K562 (cell line): Measurements from ENCODE around the gene RBMS3. TPM values are rescaled to one million over a fixed set of nuclear protein-coding genes. Genes with fewer than 3 reads are reported as not detected.
A peak's percentile ranks its signal among the peaks of the same experiment; 100 is the strongest.

Experiments
- CGGBP1 ChIP-seq: fragments of 250-450 bp; sonication (Bioruptor Pico); IDR thresholded peaks from 2 replicates; pipeline ENCODE4 v1.9.0; 2021; ENCODE audit warnings: mild to moderate bottlenecking
- EGR1 ChIP-seq: fragments of 450-650 bp; conservative IDR thresholded peaks from 2 replicates; pipeline ENCODE4 v1.6.1; 2017; ENCODE audit warnings: mild to moderate bottlenecking
- ETV1 ChIP-seq: fragments of 450-650 bp; conservative IDR thresholded peaks from 2 replicates; pipeline ENCODE4 v1.6.1; 2016; ENCODE audit warnings: missing genetic modification characterization, control low read depth, low read depth, missing compliant biosample characterization
- FOXK2 ChIP-seq, 2 experiments: fragments of 450-650 bp; IDR thresholded peaks in 1 of 2; conservative IDR thresholded peaks in 1 of 2; 2 replicates each; pipeline ENCODE4 v1.6.1; 2016; ENCODE audit warnings: low read depth in 2 of 2, mild to moderate bottlenecking in 1 of 2
- GMEB1 ChIP-seq: fragments of 250-450 bp; sonication (Bioruptor Pico); IDR thresholded peaks from 2 replicates; pipeline ENCODE4 v1.4.0; 2020; ENCODE audit warnings: mild to moderate bottlenecking
- MBD1 ChIP-seq: fragments of 250-450 bp; sonication (Bioruptor Pico); IDR thresholded peaks from 2 replicates; pipeline ENCODE4 v1.8.0; 2022; ENCODE audit warnings: inconsistent platforms
- MIER1 ChIP-seq: fragments of 450-650 bp; IDR thresholded peaks from 2 replicates; pipeline ENCODE4 v1.6.1; 2016; ENCODE audit warnings: antibody characterized with exemption, mild to moderate bottlenecking, low read depth
- PHB2 ChIP-seq: fragments of 450-650 bp; IDR thresholded peaks from 2 replicates; pipeline ENCODE4 v1.6.1; 2017; ENCODE audit warnings: low read depth
- PTTG1 ChIP-seq: fragments of 450-650 bp; IDR thresholded peaks from 2 replicates; pipeline ENCODE4 v1.6.1; 2016; ENCODE audit warnings: low read depth, mild to moderate bottlenecking, missing genetic modification characterization, missing compliant biosample characterization
- RBBP5 ChIP-seq: fragments of 200-600 bp; sonication (generic); IDR thresholded peaks from 2 replicates; pipeline ENCODE4 v1.6.1; 2012; ENCODE audit warnings: borderline replicate concordance, mild to moderate bottlenecking, low read length, control low read depth, inconsistent platforms; ENCODE audit not compliant: insufficient read depth, poor library complexity, severe bottlenecking
- SIN3A ChIP-seq, 2 experiments: fragments of 150-350 bp in 1 of 2; IDR thresholded peaks; 2 replicates each; pipeline ENCODE4 v1.6.1; 2011 to 2016; ENCODE audit warnings: borderline replicate concordance in 2 of 2, low read depth in 2 of 2, low read length in 2 of 2, mild to moderate bottlenecking in 2 of 2, moderate library complexity in 2 of 2; ENCODE audit not compliant: control insufficient read depth in 1 of 2
- U2AF1 ChIP-seq: fragments of 200-400 bp; formaldehyde crosslinking; optimal IDR thresholded peaks from 2 replicates; pipeline ENCODE3; 2017; ENCODE audit warnings: mild to moderate bottlenecking, low read depth, low read length, moderate library complexity
- XRCC4 ChIP-seq: IDR thresholded peaks from one replicate; pipeline ENCODE4 v1.6.1; 2011; ENCODE audit not compliant: insufficient read depth, insufficient read length; ENCODE audit errors: extremely low read depth
- ZFP91 ChIP-seq: sonication (generic); formaldehyde crosslinking; IDR thresholded peaks from 2 replicates; pipeline ENCODE4 v1.8.0; 2022; ENCODE audit warnings: mild to moderate bottlenecking, missing genetic modification reagents
- ZFX ChIP-seq: sonication (generic); formaldehyde crosslinking; IDR thresholded peaks from 2 replicates; pipeline ENCODE4 v1.8.0; 2022; ENCODE audit warnings: mild to moderate bottlenecking, missing genetic modification reagents, moderate library complexity
- ZNF316 ChIP-seq: fragments of 450-650 bp; IDR thresholded peaks from 2 replicates; pipeline ENCODE4 v1.6.1; 2016
- ZNF639 ChIP-seq, 2 experiments: fragments of 200-800 bp in 1 of 2; sonication (Bioruptor generic) in 1 of 2; sonication (generic) in 1 of 2; formaldehyde crosslinking in 1 of 2; IDR thresholded peaks in 1 of 2; conservative IDR thresholded peaks in 1 of 2; 2 replicates each; pipeline versions ENCODE4 v1.5.0 to v1.6.1; 2016 to 2020; ENCODE audit warnings: missing compliant biosample characterization in 1 of 2, missing genetic modification characterization in 1 of 2, missing genetic modification reagents in 1 of 2
- ZNF655 ChIP-seq: fragments of 250-450 bp; sonication (Bioruptor Pico); IDR thresholded peaks from 2 replicates; pipeline ENCODE4 v1.5.0; 2021
- ZNF77 ChIP-seq: fragments of 250-450 bp; sonication (Bioruptor Pico); IDR thresholded peaks from 2 replicates; pipeline ENCODE4 v1.5.0; 2020
- polyA plus RNA-seq, 8 experiments: library from polyadenylated mRNA; depleted of rRNA in 4 of 8; stranded (reverse) in 5 of 8; unstranded in 3 of 8; fragments of >200 nt; fragmentation: Nextera tagmentation in 2 of 8; fragmentation: Illumina TruSeq in 1 of 8; extraction: Ambion mirVana in 2 of 8; extraction: Trizol in 1 of 8; gene quantifications; 2 replicates each; pipeline versions ENCODE4 v1.2.1 to v1.2.3, GENCODE V29; 2011 to 2014; ENCODE audit warnings: inconsistent platforms in 1 of 8, missing spikeins in 1 of 8
- total RNA-seq, 7 experiments: library from RNA; depleted of rRNA in 6 of 7; stranded (reverse); fragments of >200 nt in 6 of 7; fragmentation: Illumina TruSeq in 2 of 7; extraction: Trizol in 2 of 7; gene quantifications; 2 replicates each; pipeline versions ENCODE4 v1.2.1 to v1.2.3, GENCODE V29; 2011 to 2021; ENCODE audit warnings: low replicate concordance in 1 of 7

RBMS3 gene
- total and polyA plus RNA-seq, 9 of the 15 experiments (the other 6 are each of a cell fraction or from before 2014, with no cell fraction given), result 0.20 TPM; not detected in 8

- no peak for TF ChIP-seq GMEB1 (CRISPR knock-in tag)
- TF ChIP-seq SIN3A (IDR thresholded peaks at IDR 0.05; ENCODE audit: borderline replicate concordance in 2 of 2, control insufficient read depth in 1 of 2, low read depth in 2 of 2, low read length in 2 of 2), result no peak
- TF ChIP-seq ZNF655, result no peak
- TF ChIP-seq FOXK2 (conservative IDR thresholded peaks at IDR 0.05 in 1 of 2, IDR thresholded peaks at IDR 0.05 in 1 of 2; ENCODE audit: low read depth in 2 of 2), result no peak
- TF ChIP-seq ZFX, result no peak
- TF ChIP-seq U2AF1, result no peak
- TF ChIP-seq PTTG1 (tag), result no peak
- no peak for TF ChIP-seq RBBP5
- no peak for TF ChIP-seq XRCC4
- no peak for TF ChIP-seq ETV1 (tag)
- no peak for TF ChIP-seq CGGBP1 (CRISPR knock-in tag)
- TF ChIP-seq PHB2, result no peak
- TF ChIP-seq ZNF639 (CRISPR knock-in tag; conservative IDR thresholded peaks at IDR 0.05 in 1 of 2, IDR thresholded peaks at IDR 0.05 in 1 of 2), result no peak
- no peak for TF ChIP-seq MBD1 (CRISPR knock-in tag)
- no peak for TF ChIP-seq ZFP91 (CRISPR knock-in tag)
- TF ChIP-seq MIER1, result no peak
- TF ChIP-seq EGR1, result no peak
- TF ChIP-seq ZNF77, result no peak
- TF ChIP-seq ZNF316, result peak; percentile 57; the same call in 1 of the 2 replicates
Measured at GRCh38 chr3:29679944-29680343, 399.1 kb downstream of the RBMS3 start (continued).
